Neural crest cell (in vitro differentiated cells): ENCODE data around the gene CDK14. TPM values are rescaled to one million over a fixed set of nuclear protein-coding genes. Genes with fewer than 3 reads are reported as not detected.

ENCODE experiments used
- DNase-seq: peaks from one replicate; pipeline ENCODE4 v3.0.0; 2021; ENCODE audit warnings: low read depth, mixed read lengths, low spot score
- H3K27ac Mint-ChIP-seq: one replicate; pipeline ENCODE4 v1.8.0; 2021; ENCODE audit warnings: mild to moderate bottlenecking, mixed read lengths; ENCODE audit not compliant: unreplicated experiment
- H3K27me3 Mint-ChIP-seq: 2 replicates; pipeline ENCODE4 v1.8.0; 2021; ENCODE audit warnings: low read depth, mild to moderate bottlenecking, mixed read lengths
- H3K36me3 Mint-ChIP-seq: 2 replicates; pipeline ENCODE4 v1.8.0; 2021; ENCODE audit warnings: low read depth, mild to moderate bottlenecking, mixed read lengths
- H3K4me1 Mint-ChIP-seq: 2 replicates; pipeline ENCODE4 v1.8.0; 2021; ENCODE audit warnings: mixed read lengths
- H3K4me3 Mint-ChIP-seq: one replicate; pipeline ENCODE4 v1.8.0; 2021; ENCODE audit warnings: mild to moderate bottlenecking, mixed read lengths
- H3K9me3 Mint-ChIP-seq: 2 replicates; pipeline ENCODE4 v1.8.0; 2021; ENCODE audit warnings: mixed read lengths
- total RNA-seq: library from RNA; stranded (reverse); gene quantifications from 2 replicates; pipeline ENCODE4 v1.2.1, GENCODE V29; 2021
- TF ChIP-seq, protein P1 (sequence below): fragments of 200-600 bp; sonication (generic); conservative IDR thresholded peaks from 2 replicates; pipeline ENCODE4 v1.5.0; 2021; ENCODE audit warnings: antibody characterized with exemption, mild to moderate bottlenecking

The CDK14 gene
- total RNA-seq, 1 donor from 2014 or later: 49.6 TPM

DNA sequence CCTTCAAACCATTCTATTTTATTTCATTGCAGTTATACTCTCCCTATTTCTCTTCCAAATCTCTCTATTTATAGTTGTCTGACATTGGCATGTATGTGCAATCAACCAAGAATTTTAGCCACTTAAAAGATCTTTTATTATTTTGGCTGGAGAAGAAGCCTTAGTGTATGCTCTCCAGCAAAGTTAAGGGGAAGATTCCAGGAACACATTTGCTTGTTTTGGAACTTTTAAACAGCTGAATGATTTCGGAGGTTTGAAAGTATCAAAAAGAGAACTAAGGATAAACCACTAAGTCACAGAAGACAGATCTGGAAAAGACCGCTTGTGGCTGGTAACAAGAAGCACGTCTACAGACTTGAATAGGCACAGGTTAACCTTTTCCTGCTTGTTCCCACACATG, 485.9 kb downstream of the CDK14 start:
- H3K27ac Mint-ChIP-seq: no peak overlapping the region

GRCh38 chr7:91082852-91083495, 486.9 kb downstream of the CDK14 start:
- Mint-ChIP-seq H3K4me1 (peaks cover 5% of the 10 kb centered on the region), H3K4me3 (no peak overlapping the region), H3K27me3 (no peaks in the 10 kb centered on the region), H3K36me3 (no peaks in the 10 kb centered on the region), H3K9me3 (no peaks in the 10 kb centered on the region), H3K27ac (no peak overlapping the region)
- TF ChIP-seq, protein P1, sequence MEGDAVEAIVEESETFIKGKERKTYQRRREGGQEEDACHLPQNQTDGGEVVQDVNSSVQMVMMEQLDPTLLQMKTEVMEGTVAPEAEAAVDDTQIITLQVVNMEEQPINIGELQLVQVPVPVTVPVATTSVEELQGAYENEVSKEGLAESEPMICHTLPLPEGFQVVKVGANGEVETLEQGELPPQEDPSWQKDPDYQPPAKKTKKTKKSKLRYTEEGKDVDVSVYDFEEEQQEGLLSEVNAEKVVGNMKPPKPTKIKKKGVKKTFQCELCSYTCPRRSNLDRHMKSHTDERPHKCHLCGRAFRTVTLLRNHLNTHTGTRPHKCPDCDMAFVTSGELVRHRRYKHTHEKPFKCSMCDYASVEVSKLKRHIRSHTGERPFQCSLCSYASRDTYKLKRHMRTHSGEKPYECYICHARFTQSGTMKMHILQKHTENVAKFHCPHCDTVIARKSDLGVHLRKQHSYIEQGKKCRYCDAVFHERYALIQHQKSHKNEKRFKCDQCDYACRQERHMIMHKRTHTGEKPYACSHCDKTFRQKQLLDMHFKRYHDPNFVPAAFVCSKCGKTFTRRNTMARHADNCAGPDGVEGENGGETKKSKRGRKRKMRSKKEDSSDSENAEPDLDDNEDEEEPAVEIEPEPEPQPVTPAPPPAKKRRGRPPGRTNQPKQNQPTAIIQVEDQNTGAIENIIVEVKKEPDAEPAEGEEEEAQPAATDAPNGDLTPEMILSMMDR: peak; percentile 79
- no peak for DNase-seq

More for the DNA sequence above, 485.9 kb downstream of the CDK14 start:
- no peak for DNase-seq
- no peaks in the 10 kb centered on the region for H3K9me3 Mint-ChIP-seq
- no peak overlapping the region for H3K4me3 Mint-ChIP-seq
- peaks cover 5% of the 10 kb centered on the region for H3K4me1 Mint-ChIP-seq
- H3K36me3 Mint-ChIP-seq: no peaks in the 10 kb centered on the region
- TF ChIP-seq, protein P1: no peak
- no peaks in the 10 kb centered on the region for H3K27me3 Mint-ChIP-seq

- Mint-ChIP-seq H3K4me1 (peaks cover 5% of the 10 kb centered on the region), H3K36me3 (no peaks in the 10 kb centered on the region), H3K27ac (no peak overlapping the region), H3K27me3 (no peaks in the 10 kb centered on the region), H3K4me3 (no peak overlapping the region), H3K9me3 (no peaks in the 10 kb centered on the region)
- TF ChIP-seq, protein P1: no peak
- DNase-seq: no peak
These were observed 487.9 kb downstream of the CDK14 start for GRCh38 chr7:91083855-91084644.

DNA sequence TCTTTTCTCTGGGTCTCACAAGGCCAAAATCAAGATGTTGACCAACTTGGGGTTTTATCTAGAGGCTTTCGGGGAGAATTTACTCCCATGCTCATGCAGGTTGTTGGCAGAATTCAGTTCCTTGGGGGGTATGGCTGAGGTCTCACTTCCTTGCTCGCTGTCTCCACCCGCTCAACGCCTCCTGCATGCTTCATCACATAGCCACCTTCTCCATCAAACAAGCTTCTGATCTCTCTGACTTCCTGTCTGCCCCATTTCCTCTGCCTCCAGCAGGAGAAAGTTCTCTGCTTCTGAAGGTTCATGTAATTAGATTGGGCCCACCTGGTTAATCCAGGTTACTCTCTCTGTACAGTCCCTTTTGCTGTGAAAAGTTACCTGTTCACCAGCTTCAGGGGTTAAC, 489.1 kb downstream of the CDK14 start:
- Mint-ChIP-seq H3K27ac (no peak overlapping the region), H3K9me3 (no peaks in the 10 kb centered on the region), H3K27me3 (no peaks in the 10 kb centered on the region), H3K4me3 (no peak overlapping the region), H3K4me1 (peaks cover 5% of the 10 kb centered on the region), H3K36me3 (no peaks in the 10 kb centered on the region)
- DNase-seq: no peak
- TF ChIP-seq, protein P1: no peak

DNA sequence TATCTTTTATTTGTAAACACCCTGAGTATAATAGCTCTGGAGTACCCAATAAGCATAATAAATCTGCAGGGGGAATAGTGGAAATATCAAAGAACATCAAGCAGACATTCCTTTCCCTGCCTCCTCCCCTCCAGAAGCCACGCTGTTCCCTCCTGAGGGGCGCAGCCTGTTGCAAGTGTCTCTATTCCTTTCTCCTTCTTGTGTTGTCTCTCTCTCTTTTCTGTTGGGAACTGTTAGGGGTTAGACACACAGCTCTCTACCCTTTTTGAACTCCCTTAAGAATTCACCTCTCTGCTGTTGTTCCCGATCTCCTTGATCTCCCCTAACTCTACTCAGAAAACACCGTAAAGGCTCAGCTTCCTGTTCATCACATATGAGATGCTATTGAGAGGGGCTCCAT, 490.1 kb downstream of the CDK14 start:
- Mint-ChIP-seq H3K27me3 (no peaks in the 10 kb centered on the region), H3K4me3 (no peak overlapping the region), H3K27ac (no peak overlapping the region), H3K4me1 (peaks cover 5% of the 10 kb centered on the region), H3K36me3 (no peaks in the 10 kb centered on the region), H3K9me3 (no peaks in the 10 kb centered on the region)
- TF ChIP-seq, protein P1: no peak
- DNase-seq: no peak
